Medulla oblongata (tissue), 1 donor: ENCODE measurements around the gene SGSM1.

Experiments
- DNase-seq: peaks from one replicate; pipeline ENCODE4 v3.0.0-alpha.2; 2015; ENCODE audit errors: extremely low spot score

The SGSM1 gene

GRCh38 chr22:24807284-24807950 lies 1.4 kb downstream of the SGSM1 start:
- peak; percentile 40 for DNase-seq

- peak; percentile 45 for DNase-seq
Measured at GRCh38 chr22:24809331-24809730, 3.3 kb downstream of the SGSM1 start.

- DNase-seq = peak; percentile 93
Measured at GRCh38 chr22:24810043-24810749, 4.2 kb downstream of the SGSM1 start.

- DNase-seq = no peak
Measured at GRCh38 chr22:24812950-24813775, 7.2 kb downstream of the SGSM1 start.

- peak; percentile 18 for DNase-seq
Measured at GRCh38 chr22:24813861-24814770, 8.1 kb downstream of the SGSM1 start.

GRCh38 chr22:24816806-24817205 lies 10.8 kb downstream of the SGSM1 start:
- peak; percentile 84 for DNase-seq

- no peak for DNase-seq
Measured at GRCh38 chr22:24819487-24819886, 13.5 kb downstream of the SGSM1 start.

GRCh38 chr22:24819911-24820461 lies 14.0 kb downstream of the SGSM1 start:
- peak; percentile 51 for DNase-seq

- no peak for DNase-seq
Measured at GRCh38 chr22:24822471-24822870, 16.5 kb downstream of the SGSM1 start.

- no peak for DNase-seq
Measured at GRCh38 chr22:24823787-24824186, 17.8 kb downstream of the SGSM1 start.

GRCh38 chr22:24824250-24824649 lies 18.2 kb downstream of the SGSM1 start:
- DNase-seq = no peak

GRCh38 chr22:24824915-24825314 lies 18.9 kb downstream of the SGSM1 start:
- no peak for DNase-seq

GRCh38 chr22:24826710-24827285 lies 20.8 kb downstream of the SGSM1 start:
- no peak for DNase-seq

GRCh38 chr22:24827296-24827695 lies 21.3 kb downstream of the SGSM1 start:
- DNase-seq = no peak

GRCh38 chr22:24830205-24830979 lies 24.4 kb downstream of the SGSM1 start:
- no peak for DNase-seq

- no peak for DNase-seq
Measured at GRCh38 chr22:24831687-24832086, 25.7 kb downstream of the SGSM1 start.

GRCh38 chr22:24833881-24834495 lies 28.0 kb downstream of the SGSM1 start:
- no peak for DNase-seq

- no peak for DNase-seq
Measured at GRCh38 chr22:24834845-24835570, 29.0 kb downstream of the SGSM1 start.

- DNase-seq = no peak
Measured at GRCh38 chr22:24836282-24836681, 30.3 kb downstream of the SGSM1 start.
